NCI-H510A treated with DMSO at 0.1 percent for 48 hours (cell line): ENCODE measurements around the gene DYDC2.
"Not testable (repeated sequence)": the region's sequence is repeated elsewhere in the genome, so short reads cannot be mapped to it uniquely, and the experiment has no call there.

Experiments
- DNase-seq: peaks from one replicate; lab custom pipeline; 2025; lab: John Stamatoyannopoulos, UW

Gene DYDC2

GRCh38 chr10:80356563-80356988 is at the start of gene DYDC2, which contains the start of gene DYDC1:
TSS of gene DYDC2 (plus strand) at chr10:80356781. CDS start at chr10:80362444, 5,663 bp downstream.
TSS of gene DYDC1 (minus strand) at chr10:80356755. CDS start at chr10:80352601, 4,154 bp downstream.
- peak; percentile 74 for DNase-seq

DNA sequence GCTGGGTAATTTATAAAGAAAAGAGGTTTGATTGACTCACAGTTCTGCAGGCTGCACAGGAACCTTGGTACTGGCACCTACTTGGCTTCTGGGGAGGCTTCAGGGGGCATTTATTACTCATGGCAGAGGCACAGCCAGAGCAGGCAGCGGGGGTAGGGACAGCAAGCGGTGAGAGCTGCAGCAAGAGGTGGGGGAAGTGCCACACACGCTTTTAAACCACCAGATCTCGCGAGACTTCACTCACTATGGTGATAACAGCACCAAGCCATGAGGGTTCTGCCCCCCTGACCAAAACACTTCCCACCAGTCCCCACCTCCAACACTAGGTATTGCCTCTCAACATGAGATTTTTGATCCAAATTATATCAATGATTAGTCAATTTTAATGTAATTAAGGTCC is 43.1 kb upstream of the DYDC2 start:
- DNase-seq = no peak

GRCh38 chr10:80315391-80315790 is 41.2 kb upstream of the DYDC2 start:
- DNase-seq = no peak

DNA sequence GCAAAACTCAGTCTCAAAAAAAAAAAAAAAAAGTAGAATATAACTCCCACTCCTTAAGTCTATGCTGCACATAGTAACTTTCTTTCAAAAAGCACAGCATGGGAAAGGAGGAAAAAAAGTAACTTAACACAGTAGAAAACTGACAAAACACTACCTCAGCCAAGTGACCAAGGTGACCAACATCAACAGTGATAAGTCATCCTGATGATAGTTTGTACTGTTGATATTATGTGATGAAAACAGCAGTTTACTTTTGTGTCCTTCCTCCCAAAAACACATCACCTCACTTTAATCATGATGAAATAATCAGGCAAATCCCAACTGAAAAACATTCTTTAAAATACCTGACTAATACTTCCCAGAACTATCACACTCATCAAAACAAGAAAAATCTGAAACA is 37.8 kb upstream of the DYDC2 start:
- DNase-seq = no peak

GRCh38 chr10:80319318-80319717 is 37.3 kb upstream of the DYDC2 start:
- DNase-seq = no peak

DNA sequence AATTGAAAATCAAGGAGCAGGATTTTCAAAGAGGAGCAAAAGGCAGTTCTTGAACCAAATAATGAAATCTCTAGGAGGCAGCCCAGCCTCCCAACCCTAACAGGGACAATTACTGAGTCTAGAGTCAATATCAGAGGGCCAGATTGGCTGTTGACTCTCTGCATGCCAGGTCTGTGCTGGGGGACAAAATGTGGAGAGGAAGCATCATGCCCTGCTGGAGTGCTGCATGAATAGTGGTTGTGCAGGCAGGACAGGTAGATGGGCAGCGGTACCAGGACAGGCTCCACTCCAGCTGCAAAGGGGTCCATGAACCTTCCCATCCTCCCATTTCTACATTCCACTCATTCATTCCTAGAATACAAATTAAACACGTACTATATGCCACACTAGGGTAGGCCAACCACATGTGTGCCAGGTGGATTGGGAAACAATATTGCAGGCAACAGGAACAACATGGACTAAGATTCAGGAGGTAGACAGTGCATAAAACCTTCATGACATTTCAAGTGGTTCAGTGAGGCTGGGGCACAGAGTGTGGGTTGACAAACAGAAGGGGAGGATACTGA is 36.8 kb upstream of the DYDC2 start:
- DNase-seq = no peak

GRCh38 chr10:80320377-80320776 is 36.2 kb upstream of the DYDC2 start:
- no peak for DNase-seq

DNA sequence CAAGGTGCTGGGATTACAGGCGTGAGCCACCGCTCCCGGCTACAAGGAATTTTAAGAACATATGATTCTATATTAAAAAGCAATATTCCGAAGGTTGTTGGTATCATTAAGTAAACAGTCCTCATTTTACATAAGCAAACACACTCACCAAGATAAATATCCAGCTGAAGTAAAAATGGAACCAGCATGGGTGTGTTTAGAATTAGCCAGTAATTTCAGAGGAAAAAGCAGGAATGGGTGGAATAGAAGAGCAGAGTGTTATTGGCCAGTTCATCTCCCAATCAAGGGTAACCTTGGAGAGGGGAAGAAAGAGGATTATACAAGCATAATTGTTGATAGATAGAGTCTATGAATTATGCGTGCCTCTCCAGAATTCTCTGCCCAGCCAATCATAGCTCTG is 35.4 kb upstream of the DYDC2 start:
- DNase-seq = no peak

DNA sequence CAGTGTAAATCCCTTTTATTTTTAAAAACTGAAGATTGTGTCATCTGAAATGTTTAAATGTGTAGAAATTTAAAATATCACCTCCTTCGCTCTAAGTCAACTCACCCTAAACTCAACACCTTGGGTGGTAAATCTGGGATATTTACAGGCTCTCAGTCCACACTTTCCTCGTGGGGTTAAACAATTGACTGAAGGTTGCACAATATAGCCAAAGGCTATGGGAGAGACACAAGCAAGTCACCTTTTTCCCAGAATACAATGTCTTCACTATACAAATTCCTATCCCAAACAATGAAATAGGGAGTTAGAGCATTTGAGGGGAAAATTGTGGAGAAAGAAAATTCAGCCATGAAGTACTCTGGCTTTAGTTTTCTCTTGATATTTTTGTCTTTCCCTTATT is 34.4 kb upstream of the DYDC2 start:
- no peak for DNase-seq

DNA sequence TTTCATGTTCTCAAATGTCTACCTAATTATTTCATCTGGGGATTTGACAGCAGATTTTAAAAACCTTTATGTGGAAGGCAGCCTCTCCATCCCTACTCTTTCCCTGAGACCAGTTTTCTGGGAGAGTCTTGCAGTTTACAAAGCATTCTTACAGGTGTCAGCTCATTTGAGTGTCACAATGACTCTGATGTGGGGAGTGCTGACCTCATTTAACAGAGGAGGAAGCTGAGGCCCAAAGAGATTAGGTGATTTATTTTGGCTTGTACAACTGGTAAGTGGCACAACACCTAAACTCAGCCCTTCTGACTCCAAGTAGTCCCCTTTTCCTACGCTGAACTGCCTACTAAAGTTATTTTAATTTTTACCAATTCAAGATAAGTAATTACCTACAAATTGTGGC is 33.9 kb upstream of the DYDC2 start:
- DNase-seq = no peak

- no peak for DNase-seq
Observed at GRCh38 chr10:80323311-80323710, 33.3 kb upstream of the DYDC2 start.

DNA sequence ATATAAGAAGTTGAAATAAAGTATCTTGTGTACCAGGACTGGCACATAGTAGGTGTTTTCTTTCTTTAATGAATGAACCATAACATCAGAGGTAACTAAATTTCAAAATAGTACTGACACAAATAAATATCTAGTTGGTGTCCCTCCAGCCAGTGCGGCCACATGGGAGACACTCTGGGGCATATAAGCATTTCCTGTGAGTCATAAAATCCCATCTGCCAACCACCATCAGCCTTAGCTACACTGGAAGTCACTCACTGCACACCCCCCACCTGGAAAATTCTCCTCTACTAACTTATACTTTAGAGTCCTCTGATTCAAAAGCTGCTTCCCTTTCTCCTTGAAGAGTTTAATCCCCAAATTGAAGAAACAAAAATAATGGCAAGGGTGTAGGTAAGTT is 32.5 kb upstream of the DYDC2 start:
- DNase-seq = no peak

- no peak for DNase-seq
Observed at GRCh38 chr10:80324891-80325364, 31.7 kb upstream of the DYDC2 start.

- DNase-seq = no peak
Observed at GRCh38 chr10:80333983-80334382, 22.6 kb upstream of the DYDC2 start.

- DNase-seq = no peak
Observed at GRCh38 chr10:80344276-80344675, 12.3 kb upstream of the DYDC2 start.

GRCh38 chr10:80344912-80345311 is 11.7 kb upstream of the DYDC2 start:
- DNase-seq = no peak

GRCh38 chr10:80350251-80350650 is 6.3 kb upstream of the DYDC2 start:
- no peak for DNase-seq

DNA sequence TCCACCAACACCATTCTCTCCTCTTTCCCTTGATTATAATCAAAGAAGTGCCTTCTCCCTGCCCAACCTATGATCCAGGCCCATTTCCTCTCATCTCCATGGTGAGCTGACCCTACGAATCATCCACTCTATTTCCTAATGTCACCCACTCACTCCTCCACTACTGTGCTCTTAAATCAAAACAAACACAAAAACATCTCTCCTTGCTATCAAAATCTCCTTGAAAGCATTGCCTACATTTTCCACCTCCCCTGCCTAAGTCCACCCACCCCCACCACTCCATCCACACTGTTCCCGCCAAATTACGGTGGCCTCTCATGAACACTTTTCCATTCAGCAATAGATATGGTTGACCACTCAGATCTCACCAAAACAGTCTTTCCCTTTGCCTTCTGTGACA is 5.4 kb upstream of the DYDC2 start:
- no peak for DNase-seq

DNA sequence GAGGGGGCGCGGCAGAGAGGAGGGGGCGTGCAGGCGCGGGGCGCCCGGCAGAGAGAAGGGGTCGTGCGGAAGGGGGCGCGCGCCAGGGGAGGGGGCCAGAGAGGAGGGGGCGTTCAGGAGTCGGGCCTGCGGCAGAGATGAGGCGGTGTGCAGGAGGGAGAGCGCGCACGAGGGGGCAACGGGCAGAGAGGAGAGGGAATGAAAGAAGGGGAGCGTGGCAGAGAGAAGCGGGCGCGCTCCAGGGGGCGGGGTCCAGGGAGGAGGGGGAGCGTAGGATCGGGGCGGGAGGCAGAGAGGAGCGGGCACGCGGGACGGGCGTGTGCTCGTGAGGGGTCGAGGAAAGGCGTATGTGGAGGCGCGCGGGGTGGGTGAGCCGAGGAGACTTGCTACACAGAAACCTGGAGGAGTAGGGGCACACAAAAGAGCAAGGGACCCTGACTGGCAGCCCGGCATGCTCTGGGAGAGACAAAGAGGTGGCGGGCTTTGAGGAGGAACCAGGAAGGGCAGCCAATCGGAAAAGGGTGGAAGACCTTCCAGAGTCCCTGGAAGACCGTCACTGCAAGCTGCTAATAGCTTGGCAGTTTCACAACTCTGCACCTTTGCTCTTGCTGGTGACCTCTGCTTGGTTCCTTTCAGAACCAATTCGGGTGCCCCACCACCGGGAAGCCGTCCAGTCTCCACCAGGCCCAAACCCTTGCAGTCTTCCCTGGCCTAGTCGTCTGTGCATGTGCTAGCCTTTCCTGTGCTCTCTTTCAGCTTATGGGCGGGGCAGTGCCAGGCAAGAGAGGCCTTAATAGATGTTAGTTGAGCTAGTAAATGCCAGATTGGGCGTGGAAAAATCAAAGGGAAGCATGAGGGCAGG is 639 bp downstream of the DYDC2 start:
- peak; percentile 88 for DNase-seq

GRCh38 chr10:80357851-80358125 is 1.2 kb downstream of the DYDC2 start:
- no peak for DNase-seq

DNA sequence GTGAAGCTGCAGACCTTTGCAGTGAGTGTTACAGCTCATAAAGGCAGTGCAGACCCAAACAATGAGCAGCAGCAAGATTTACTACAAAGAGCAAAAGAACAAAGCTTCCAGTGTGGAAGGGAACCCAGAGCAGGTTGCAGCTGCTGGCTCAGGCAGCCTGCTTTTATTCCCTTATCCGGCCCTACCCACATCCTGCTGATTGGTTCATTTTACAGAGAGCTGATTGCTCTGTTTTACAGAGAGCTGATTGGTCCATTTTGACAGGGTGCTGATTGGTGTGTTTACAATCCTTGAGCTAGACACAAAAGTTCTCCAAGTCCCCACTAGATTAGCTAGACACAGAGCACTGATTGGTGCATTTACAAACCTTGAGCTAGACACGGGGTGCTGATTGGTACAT is 2.3 kb downstream of the DYDC2 start:
- DNase-seq = not testable (repeated sequence)

- no peak for DNase-seq
Observed at GRCh38 chr10:80359644-80360043, 3.1 kb downstream of the DYDC2 start.

DNA sequence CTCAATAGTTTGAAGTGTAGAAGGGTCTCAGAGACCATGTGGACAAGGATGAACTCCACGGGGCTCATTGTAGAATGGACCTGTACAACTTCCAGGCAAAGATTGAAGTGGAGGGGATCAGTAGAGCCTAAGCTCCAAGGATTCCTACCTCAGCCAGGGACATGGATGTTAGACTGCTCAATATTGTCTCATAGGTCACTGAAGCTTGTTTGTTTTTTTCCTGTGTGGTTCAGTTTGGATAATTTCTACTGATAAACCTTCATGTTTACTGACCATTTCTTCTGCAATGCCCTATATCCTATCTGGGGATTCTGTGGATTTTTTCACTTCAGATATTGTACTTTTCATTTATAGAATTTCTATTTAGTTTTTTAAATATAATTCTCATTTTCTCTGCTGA is 8.9 kb downstream of the DYDC2 start:
- DNase-seq = no peak

DNA sequence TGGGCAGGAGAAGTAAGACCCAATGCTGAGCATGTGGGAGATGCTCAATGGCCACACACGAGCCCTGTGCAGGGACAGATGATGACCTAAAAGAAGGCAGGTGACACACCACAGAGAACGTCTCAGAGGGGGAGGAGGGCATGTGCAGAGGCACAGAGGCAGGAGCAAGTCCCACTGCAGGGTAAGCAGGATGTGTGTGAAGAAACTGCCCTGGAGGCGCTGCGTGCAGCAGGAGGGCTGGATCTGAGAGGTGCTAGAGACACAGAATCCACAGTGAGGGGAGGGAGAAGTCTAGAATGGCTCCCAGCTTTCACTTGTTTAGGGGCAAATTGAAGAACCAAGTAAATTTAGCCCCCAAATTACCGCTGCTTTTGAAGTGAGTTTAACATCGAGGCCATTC is 14.9 kb downstream of the DYDC2 start:
- DNase-seq = no peak
